SK-N-SH treated with all-trans-retinoic acid at 6 μM for 48 hours (cell line): ENCODE measurements around the gene MRPL17.

ENCODE experiments used
- ATAC-seq: fragments of 200-7000 bp; cut with Tn5 transposase; 3 replicates; pipeline ENCODE4 v1.9.1; 2020; ENCODE audit warnings: mild to moderate bottlenecking, moderate library complexity
- ARNTL ChIP-seq: fragments of 450-650 bp; formaldehyde crosslinking; IDR thresholded peaks from 2 replicates; pipeline ENCODE4 v1.5.0; 2020; ENCODE audit warnings: low read depth, mild to moderate bottlenecking, moderate library complexity, borderline replicate concordance
- CSDC2 ChIP-seq: fragments of 250-450 bp; sonication (Bioruptor Pico); IDR thresholded peaks from 2 replicates; pipeline ENCODE4 v1.5.0; 2020; ENCODE audit warnings: mild to moderate bottlenecking, moderate library complexity
- ESRRG ChIP-seq: fragments of 250-450 bp; sonication (Bioruptor Pico); IDR thresholded peaks from 2 replicates; pipeline ENCODE4 v1.6.1; 2021; ENCODE audit warnings: mild to moderate bottlenecking
- GLIS3 ChIP-seq: fragments of 250-450 bp; sonication (Bioruptor Pico); IDR thresholded peaks from 2 replicates; pipeline ENCODE4 v1.5.0; 2020; ENCODE audit warnings: mild to moderate bottlenecking, moderate library complexity
- ISL1 ChIP-seq: fragments of 250-450 bp; sonication (Bioruptor Pico); IDR thresholded peaks from 2 replicates; pipeline ENCODE4 v2.1.2; 2022; ENCODE audit warnings: mild to moderate bottlenecking, moderate library complexity
- OSR1 ChIP-seq: fragments of 250-450 bp; sonication (Bioruptor Pico); IDR thresholded peaks from 2 replicates; pipeline ENCODE4 v1.8.0; 2022; ENCODE audit warnings: moderate library complexity, mild to moderate bottlenecking, inconsistent platforms
- PPARA ChIP-seq: fragments of 250-450 bp; sonication (Bioruptor Pico); IDR thresholded peaks from 2 replicates; pipeline ENCODE4 v1.5.0; 2020; ENCODE audit warnings: mild to moderate bottlenecking, borderline replicate concordance
- RARB ChIP-seq: fragments of 250-450 bp; sonication (Bioruptor Pico); IDR thresholded peaks from 2 replicates; pipeline ENCODE4 v1.8.0; 2021; ENCODE audit warnings: mild to moderate bottlenecking, moderate library complexity
- SNAI2 ChIP-seq: fragments of 250-450 bp; sonication (Bioruptor Pico); IDR thresholded peaks from 2 replicates; pipeline ENCODE4 v1.5.0; 2020; ENCODE audit warnings: mild to moderate bottlenecking, moderate library complexity
- TCF4 ChIP-seq: fragments of 250-450 bp; sonication (Bioruptor Pico); IDR thresholded peaks from 2 replicates; pipeline ENCODE4 v1.8.0; 2021; ENCODE audit warnings: mild to moderate bottlenecking, moderate library complexity, borderline replicate concordance
- TOX ChIP-seq: fragments of 250-450 bp; sonication (Bioruptor Pico); IDR thresholded peaks from 2 replicates; pipeline ENCODE4 v1.8.0; 2021; ENCODE audit warnings: mild to moderate bottlenecking, moderate library complexity, borderline replicate concordance
- ZC3H10 ChIP-seq: fragments of 250-450 bp; sonication (Bioruptor Pico); IDR thresholded peaks from 2 replicates; pipeline ENCODE4 v1.5.1; 2021; ENCODE audit warnings: mild to moderate bottlenecking, moderate library complexity
- ZFP3 ChIP-seq: fragments of 250-450 bp; sonication (Bioruptor Pico); IDR thresholded peaks from 2 replicates; pipeline ENCODE4 v1.5.0; 2020; ENCODE audit warnings: mild to moderate bottlenecking, moderate library complexity
- ZFP30 ChIP-seq: fragments of 450-650 bp; formaldehyde crosslinking; IDR thresholded peaks from 2 replicates; pipeline ENCODE4 v1.5.0; 2022; ENCODE audit warnings: mild to moderate bottlenecking, moderate library complexity
- ZNF70 ChIP-seq: fragments of 450-650 bp; formaldehyde crosslinking; IDR thresholded peaks from 2 replicates; pipeline ENCODE4 v1.5.0; 2020; ENCODE audit warnings: mild to moderate bottlenecking, moderate library complexity
- ZNF8 ChIP-seq: fragments of 450-650 bp; formaldehyde crosslinking; IDR thresholded peaks from 2 replicates; pipeline ENCODE4 v1.5.0; 2020; ENCODE audit warnings: mild to moderate bottlenecking, moderate library complexity
- TF ChIP-seq, protein P1 (sequence below): fragments of 250-450 bp; sonication (Bioruptor Pico); IDR thresholded peaks from 2 replicates; pipeline ENCODE4 v1.8.0; 2021; ENCODE audit warnings: low read depth, mild to moderate bottlenecking, moderate library complexity, borderline replicate concordance
- TF ChIP-seq, protein P2 (sequence below): fragments of 250-450 bp; sonication (Bioruptor Pico); IDR thresholded peaks from 2 replicates; pipeline ENCODE4 v1.5.1; 2021; ENCODE audit warnings: mild to moderate bottlenecking, moderate library complexity
- TF ChIP-seq, protein P3 (sequence below): fragments of 250-450 bp; sonication (Bioruptor Pico); IDR thresholded peaks from 2 replicates; pipeline ENCODE4 v1.5.1; 2020; ENCODE audit warnings: low read depth, mild to moderate bottlenecking, moderate library complexity

Gene MRPL17

DNA sequence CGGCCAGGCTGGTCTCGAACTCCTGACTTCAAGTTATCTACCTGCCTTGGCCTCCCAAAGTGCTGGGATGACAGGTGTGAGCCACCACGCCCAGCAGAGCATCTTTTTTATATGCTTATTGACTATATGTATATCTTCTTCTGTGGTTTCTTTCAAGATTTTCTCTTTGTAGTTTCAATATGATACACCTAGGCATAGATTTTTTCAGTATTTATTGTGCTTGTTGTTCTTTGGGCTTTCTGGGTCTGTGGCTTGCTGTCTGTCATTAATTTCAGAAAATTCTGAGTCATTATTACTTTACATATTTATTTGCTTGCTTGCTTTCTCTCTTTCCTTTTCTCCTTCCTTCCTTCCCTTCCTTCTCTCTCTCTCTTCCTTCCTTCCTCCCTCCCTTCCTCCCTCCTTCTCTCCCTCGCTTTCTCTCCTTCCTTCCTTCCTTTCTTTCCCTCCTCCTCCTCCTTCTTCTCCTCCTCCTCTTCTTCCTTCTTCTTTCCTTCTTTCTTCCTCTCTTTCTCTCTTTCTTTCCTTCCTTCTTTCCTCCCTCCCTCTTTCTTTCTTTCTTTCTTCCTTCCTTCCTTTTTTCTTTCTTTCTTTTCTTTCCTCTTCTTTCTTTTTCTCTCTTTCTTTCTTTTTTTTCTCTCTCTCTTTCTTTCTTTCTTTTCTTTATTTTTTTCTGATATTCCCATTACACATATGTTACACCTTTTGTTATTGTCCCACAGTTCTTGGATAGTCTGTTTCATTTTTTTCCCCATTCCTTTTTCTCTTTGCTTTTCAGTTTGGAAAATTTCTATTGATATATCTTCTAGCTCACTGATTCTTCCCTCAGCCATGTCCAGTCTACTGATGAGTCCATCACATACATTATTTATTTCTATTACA lies 16.6 kb downstream of the MRPL17 start:
- no peak for TF ChIP-seq ISL1 (CRISPR knock-in tag)
- no peak for ATAC-seq

DNA sequence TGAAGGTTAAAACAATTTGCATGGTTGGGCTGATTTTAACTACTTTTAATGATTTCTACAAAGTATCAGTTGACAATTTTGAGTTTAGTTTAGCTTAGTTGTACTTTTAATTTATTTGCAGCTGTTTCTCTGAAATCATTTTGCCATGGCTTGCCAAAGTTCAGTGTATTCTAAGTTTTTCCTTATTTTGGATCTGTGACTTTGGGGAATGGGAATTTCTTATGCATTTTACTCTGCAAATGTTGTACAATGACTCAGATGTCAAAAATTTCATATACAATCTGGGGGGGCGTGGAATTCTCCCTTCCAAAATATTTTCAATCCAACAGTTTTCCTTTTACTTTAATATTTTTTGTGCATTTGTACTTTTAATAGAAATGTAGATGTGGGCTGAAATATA lies 18.6 kb downstream of the MRPL17 start:
- no peak for TF ChIP-seq ZNF8 (CRISPR knock-in tag)
- TF ChIP-seq ESRRG (CRISPR knock-in tag), result no peak
- TF ChIP-seq CSDC2 (CRISPR knock-in tag), result no peak
- TF ChIP-seq, protein P1, sequence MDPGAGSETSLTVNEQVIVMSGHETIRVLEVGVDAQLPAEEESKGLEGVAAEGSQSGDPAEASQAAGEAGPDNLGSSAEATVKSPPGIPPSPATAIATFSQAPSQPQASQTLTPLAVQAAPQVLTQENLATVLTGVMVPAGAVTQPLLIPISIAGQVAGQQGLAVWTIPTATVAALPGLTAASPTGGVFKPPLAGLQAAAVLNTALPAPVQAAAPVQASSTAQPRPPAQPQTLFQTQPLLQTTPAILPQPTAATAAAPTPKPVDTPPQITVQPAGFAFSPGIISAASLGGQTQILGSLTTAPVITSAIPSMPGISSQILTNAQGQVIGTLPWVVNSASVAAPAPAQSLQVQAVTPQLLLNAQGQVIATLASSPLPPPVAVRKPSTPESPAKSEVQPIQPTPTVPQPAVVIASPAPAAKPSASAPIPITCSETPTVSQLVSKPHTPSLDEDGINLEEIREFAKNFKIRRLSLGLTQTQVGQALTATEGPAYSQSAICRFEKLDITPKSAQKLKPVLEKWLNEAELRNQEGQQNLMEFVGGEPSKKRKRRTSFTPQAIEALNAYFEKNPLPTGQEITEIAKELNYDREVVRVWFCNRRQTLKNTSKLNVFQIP (CRISPR knock-in tag), result no peak
- TF ChIP-seq TOX (CRISPR knock-in tag), result no peak
- TF ChIP-seq, protein P2, sequence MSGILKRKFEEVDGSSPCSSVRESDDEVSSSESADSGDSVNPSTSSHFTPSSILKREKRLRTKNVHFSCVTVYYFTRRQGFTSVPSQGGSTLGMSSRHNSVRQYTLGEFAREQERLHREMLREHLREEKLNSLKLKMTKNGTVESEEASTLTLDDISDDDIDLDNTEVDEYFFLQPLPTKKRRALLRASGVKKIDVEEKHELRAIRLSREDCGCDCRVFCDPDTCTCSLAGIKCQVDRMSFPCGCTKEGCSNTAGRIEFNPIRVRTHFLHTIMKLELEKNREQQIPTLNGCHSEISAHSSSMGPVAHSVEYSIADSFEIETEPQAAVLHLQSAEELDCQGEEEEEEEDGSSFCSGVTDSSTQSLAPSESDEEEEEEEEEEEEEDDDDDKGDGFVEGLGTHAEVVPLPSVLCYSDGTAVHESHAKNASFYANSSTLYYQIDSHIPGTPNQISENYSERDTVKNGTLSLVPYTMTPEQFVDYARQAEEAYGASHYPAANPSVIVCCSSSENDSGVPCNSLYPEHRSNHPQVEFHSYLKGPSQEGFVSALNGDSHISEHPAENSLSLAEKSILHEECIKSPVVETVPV (CRISPR knock-in tag), result no peak
- TF ChIP-seq GLIS3 (CRISPR knock-in tag), result no peak
- TF ChIP-seq ZC3H10, result no peak
- no peak for TF ChIP-seq SNAI2 (CRISPR knock-in tag)
- no peak for ATAC-seq

DNA sequence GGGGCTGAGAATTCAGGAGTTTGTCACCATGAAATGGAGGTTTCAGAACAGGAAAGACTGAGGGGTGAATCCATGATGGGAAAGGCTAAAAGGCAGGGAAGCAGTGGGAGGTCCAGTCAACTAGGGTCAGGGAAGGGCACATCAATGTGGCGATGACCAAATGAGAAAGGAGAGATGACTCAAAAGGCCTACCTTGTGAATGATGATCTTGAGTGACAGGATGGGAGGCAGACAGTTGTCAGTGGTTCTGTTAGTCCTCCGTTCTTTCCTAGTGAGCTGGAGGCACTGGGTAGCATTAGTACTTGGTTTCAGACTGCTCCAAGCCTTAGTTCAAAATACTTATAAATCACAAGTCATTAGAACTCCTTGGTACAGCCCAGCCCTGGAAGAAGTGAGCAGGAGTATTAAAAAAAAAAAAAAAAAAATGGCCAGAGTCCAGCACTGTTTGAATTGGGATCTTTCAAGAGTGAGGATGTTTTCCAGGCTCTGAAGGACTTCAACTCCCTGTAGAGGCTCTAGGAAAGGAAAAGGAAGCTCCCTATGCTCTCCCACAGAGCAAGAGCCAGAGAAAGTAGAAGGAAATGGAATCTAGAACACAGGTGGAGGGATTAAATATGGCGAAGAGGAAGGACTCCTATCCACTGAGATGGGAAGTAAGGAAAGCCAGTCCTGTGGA lies 19.2 kb downstream of the MRPL17 start:
- no peak for ATAC-seq
- TF ChIP-seq OSR1 (CRISPR knock-in tag) (no peak), ZC3H10 (no peak), PPARA (CRISPR knock-in tag) (no peak), ZFP30 (CRISPR knock-in tag) (no peak), GLIS3 (CRISPR knock-in tag) (no peak), TCF4 (CRISPR knock-in tag) (no peak), ZNF70 (CRISPR knock-in tag) (no peak), RARB (no peak), ARNTL (no peak), ZFP3 (CRISPR knock-in tag) (no peak), SNAI2 (CRISPR knock-in tag) (no peak), ZNF8 (CRISPR knock-in tag) (no peak)
- TF ChIP-seq, protein P1 (CRISPR knock-in tag), result no peak
- TF ChIP-seq, protein P3, sequence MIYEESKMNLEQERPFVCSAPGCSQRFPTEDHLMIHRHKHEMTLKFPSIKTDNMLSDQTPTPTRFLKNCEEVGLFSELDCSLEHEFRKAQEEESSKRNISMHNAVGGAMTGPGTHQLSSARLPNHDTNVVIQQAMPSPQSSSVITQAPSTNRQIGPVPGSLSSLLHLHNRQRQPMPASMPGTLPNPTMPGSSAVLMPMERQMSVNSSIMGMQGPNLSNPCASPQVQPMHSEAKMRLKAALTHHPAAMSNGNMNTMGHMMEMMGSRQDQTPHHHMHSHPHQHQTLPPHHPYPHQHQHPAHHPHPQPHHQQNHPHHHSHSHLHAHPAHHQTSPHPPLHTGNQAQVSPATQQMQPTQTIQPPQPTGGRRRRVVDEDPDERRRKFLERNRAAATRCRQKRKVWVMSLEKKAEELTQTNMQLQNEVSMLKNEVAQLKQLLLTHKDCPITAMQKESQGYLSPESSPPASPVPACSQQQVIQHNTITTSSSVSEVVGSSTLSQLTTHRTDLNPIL (CRISPR knock-in tag), result no peak
- TF ChIP-seq, all 23 proteins: peak for 0

DNA sequence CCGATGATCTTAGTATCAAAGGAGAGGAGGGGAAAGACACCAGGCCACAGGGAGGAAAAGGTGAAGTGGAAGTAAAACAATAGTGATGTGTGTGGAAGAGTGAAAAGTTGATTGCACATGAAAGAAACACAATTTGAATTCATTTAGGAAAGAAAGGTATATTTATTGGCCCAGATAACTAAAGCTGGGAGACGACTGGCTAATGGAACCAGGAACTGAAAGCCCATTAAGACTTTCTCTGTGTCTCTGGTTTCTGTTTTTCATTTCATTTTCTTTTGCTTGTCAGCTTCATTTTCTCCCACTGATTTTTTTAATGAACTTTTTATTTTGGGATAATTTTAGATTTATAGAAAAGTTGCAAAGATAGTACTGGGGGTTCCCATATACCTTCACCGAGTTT lies 22.4 kb downstream of the MRPL17 start:
- no peak for ATAC-seq
- TF ChIP-seq TCF4 (CRISPR knock-in tag) (no peak), ARNTL (no peak), ZNF8 (CRISPR knock-in tag) (no peak), RARB (no peak), OSR1 (CRISPR knock-in tag) (no peak), ZC3H10 (no peak), GLIS3 (CRISPR knock-in tag) (no peak), ZFP3 (CRISPR knock-in tag) (no peak)
- TF ChIP-seq, protein P1 (CRISPR knock-in tag), result no peak
- TF ChIP-seq, protein P3 (CRISPR knock-in tag), result no peak
- TF ChIP-seq, protein P2 (CRISPR knock-in tag), result no peak
